HG03066 (cell line): ENCODE data around the gene KIAA0825.
A peak's percentile ranks its signal among the peaks of the same experiment; 100 is the strongest.

ENCODE experiments used
- ATAC-seq: cut with Tn5 transposase; IDR thresholded peaks from one replicate; pipeline ENCODE4 v1.9.1; 2021; ENCODE audit warnings: low read depth; ENCODE audit not compliant: unreplicated experiment

The KIAA0825 gene, protein sequence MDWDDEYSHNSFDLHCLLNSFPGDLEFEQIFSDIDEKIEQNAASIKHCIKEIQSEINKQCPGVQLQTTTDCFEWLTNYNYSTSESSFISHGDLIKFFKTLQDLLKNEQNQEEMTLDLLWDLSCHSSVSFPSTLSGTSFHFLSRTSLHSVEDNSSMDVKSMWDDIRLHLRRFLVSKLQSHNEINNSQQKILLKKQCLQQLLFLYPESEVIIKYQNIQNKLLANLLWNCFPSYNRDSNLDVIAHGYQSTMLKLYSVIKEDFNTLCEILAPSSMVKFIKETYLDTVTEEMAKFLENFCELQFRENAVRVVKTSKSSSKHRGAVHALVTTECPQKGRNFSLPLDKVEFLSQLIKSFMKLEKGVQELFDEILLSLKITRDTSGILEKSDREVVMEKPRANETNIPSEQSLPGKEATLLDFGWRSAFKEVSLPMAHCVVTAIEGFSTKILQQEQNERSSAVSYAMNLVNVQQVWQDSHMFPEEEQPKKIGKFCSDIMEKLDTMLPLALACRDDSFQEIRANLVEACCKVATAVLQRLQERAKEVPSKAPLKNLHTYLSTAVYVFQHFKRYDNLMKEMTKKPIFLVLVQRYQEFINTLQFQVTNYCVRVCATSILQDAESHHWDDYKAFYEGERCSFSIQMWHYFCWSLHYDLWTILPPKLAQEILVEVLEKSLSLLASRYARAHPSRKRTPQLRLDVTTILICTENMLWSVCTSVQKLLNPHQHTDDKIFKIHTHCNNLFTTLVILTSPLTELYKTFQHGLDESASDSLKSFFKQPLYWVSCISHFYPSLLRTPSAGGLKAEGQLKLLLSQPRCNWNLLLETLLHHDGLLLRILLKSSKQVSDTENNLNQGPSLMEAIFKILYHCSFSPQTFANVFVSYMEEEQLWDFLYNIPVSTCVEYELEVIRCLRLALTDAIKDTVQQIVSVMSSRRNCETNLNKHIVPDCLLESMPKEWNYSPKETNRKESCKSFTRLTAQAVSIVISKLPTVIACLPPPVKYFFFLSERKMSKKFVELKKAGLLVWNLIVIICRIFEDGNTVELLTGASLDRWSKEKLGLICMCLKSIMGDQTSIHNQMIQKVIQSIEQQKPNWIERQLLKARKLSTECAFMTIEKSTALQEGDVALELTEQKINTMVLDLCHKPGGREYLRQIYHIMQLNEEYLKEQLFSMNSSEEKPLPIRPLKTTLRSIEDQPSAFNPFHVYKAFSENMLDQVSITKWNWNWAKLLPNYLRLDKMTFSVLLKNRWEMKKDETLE (N-terminal part only)

DNA sequence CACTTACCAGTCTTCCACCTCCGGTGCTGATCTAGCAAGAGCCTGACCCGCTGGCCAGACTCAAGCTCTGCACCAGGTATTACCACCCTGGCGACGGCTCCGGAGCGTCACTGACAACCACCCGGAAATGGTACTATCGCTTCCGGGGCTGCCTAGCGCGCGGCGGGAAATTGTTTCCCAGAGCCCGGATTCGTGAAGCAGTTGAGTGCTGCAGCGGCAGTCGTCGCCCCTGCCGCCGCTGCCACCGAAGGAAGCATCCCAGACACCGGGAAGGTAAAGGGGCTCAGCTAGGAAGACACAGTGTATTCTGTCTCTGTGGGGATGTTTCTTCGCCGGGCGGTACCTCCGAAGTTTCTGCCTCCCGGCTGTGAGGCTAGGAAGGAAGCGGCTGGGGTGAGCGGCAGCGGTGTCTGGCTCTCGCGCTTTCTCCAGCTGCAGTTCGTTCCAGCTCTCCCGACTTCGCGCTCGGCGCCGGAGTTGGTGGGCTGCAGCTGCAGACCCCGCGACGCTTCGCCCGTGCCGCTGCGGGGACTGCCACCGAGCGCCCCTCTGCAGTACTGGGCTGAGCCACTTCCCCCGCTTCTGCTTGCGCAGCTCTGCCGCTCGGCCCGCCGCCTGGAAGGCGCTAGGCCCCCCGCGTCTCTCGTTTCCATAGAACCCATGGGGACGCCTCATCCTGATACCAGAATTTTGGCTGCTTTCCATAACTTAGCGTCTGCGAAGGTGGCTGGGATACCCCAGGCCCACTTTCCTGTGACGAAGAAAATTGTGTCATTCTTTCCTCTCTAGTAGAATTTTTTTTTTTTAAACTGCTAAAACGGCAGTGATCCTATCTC lies at the start of gene KIAA0825, which contains the start of gene SLF1:
Gene KIAA0825 (minus strand): TSS at position 112 of the 836 bp plus-strand sequence. CDS start 81,478 bp downstream, outside the sequence.
Gene SLF1 (plus strand): TSS at position 177 of the 836 bp plus-strand sequence. CDS start 10,142 bp downstream, outside the sequence.
- peak; percentile 94 for ATAC-seq

DNA sequence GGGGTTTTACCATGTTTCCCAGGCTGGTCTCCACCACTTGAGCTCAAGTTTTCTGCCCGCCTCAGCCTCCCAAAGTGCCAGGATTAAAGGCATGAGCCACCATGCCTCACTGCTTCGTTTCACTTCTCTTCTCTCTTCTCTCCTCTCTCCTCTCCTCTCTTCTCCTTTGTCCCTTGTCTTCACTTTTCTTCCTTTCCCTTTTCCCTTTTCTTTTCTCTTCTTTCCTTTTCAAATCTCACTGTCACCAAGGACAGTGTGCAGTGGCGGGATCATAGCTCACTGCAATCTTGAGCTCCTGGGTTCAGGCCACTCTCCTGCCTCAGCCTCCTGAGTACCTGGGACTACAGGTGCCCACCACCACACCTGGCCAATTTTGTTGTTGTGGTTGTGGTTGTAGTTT lies 49.5 kb upstream of the KIAA0825 start:
- ATAC-seq, result no peak

DNA sequence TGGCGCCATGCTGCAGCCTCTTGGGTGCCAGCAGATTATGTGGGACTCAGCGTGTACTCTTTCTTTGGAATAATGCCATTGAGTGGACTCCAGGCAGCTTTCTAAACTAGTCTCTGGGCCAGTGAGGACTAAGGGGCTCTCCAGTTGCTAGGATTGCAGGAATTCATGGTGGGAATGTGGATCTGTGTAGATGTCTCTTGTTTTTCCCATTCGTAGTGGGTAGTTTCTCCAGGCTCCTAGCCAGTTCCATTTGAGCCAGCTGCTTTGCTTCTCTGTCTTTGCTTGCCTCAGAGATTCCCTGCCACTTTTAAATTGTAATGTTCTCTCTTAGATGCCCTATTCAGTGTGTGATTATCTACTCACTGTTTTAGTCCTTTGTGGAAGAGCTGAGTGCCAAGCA lies 42.7 kb upstream of the KIAA0825 start:
- ATAC-seq, result no peak

DNA sequence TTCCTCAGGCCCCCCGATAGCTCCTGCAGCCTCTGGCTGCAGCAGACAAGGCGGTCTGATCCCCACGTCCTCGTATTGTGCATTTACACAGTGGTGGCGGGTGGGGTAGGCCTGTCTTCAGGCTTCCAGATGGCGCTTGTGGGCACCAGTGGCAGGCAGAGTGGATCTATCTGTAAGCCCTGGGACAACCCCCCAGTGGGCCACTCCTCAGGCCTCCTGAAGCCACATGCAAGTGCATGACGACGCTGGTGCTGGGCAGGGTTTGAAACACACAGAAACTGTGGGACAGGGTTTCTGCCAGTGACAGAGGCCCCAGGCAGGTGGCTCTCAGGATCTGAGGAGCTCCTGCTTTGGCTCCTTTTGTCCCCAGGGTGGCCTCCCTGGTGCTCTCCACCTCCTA lies 42.1 kb upstream of the KIAA0825 start:
- ATAC-seq, result no peak

DNA sequence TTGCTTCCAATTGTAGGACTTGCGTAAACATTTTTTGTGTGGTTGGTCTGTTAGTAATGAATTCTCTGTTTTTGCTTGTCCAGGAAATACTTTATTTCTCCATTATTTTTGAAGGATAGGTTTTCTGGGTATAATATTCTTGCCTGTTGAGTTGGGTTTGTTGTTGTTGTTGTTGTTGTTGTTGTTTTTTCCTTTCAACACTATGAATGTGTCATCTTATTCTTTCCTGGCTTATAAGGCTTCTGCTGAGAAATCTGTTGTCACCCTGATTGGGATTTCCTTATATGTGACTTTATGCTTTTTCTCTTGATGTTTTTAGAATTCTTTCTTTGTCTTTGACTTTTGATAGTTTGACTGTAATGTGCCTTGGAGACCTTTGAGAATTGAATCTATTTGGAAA lies 39.9 kb upstream of the KIAA0825 start:
- no peak for ATAC-seq

DNA sequence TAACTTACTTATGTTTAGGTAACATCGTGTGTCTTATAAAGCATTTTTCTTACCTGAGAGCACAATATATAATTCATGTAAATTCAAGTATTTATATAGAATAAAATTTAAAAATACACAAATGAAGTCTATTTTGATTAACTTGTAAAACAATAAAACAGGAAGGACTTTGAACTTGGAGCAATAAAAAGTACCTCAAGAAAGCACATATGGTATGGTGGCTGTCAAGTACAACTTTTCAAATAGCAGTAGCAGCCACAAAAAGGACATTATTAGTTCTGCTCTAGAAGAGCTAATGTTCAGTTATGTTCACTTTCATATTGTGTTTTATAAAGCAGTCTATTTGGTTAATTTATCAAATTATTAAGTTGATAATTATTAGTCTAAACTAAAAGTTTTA lies 31.5 kb upstream of the KIAA0825 start:
- ATAC-seq, result no peak

DNA sequence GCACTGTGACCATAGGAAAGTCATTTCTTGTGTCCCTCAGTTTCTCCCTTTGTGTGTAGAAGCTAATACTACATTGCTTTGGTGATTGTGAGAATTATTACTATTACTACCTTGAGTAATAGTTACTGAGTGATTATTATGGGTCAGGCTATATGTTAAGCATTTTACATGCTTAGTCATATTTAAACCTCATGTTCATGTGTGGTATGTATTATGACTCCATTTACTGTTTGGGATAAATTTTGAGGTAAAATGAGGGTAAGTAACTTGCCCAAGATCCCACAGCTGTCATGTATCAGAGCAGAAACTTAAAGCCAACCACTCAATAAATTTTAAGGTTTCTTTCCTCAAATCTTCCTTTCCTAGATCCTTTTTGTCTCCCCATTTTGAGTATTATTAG lies 28.4 kb upstream of the KIAA0825 start:
- ATAC-seq, result no peak

DNA sequence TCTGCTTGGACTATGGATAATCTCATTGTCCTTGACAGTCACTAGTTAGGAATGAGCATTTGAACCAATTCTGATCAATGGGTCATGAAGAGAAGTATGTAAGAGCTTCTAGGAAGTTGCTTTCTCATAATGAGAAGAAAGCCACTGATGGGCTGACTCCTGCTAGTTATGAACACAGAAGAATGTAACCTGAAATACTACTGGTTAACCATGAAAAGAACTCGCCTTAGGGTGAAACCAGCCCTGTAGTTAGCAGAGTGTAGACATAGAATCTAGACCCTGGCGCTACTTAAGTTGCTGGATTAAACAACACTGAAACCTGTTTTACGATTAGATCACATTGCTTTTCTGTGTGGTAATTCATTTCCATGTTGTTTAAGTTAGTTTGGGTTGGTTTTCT lies 26.6 kb upstream of the KIAA0825 start:
- ATAC-seq, result no peak

DNA sequence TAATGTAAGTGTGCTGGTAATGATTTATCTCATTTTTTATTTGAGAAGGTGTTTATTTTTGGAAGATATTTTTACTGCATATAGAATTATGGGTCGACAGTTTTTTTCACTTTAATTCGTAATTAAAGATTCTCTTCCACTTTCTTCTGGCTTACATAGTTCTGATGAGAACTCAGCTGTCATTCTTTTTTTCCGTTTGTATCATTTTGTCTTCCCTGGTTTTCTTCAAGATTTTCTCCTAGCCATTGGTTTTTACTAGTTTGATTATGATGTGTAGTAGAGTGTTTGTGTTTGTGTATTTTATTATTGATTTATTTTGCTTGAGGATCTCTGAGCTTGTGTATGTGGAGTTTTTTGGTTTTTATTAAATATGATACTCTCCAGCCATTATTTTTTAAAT lies 21.8 kb upstream of the KIAA0825 start:
- no peak for ATAC-seq

DNA sequence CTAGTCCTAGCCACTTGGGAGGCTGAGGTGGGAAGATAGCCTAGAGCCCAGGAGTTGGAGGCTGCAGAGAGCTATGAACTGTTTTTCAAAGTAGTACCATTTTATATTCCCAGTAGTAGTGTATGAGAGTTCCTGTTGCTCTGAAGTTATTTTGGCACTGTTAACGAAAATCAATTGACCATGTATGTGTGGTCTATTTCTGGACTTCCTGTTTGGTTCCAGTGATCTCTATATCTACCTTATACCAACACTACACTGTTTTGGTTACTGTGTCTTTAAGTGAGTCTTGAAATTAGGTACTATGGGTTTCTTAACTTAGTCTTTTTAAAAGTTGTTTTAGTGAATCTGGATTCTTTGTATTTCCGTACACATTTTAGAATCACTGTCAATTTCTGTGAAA lies 13.6 kb upstream of the KIAA0825 start:
- peak; percentile 98 for ATAC-seq

DNA sequence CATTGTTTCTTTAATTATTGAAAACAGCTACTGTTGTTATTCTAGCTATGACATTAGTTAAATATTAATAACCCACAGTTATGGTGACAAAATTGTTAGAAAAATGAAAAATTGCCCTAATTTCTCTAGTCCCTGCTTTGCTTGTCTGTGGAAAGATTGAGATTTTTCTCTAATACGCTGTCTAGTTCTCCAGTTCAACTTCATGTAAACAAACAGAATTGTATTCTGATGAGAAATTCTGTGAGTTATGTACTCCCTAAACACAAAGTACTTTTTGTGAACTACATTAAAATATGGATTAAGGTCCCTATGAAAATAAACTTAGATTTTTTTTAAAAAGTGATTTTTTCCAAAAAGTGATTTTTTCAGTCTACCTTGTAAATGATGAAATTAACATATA lies 8.8 kb upstream of the KIAA0825 start:
- no peak for ATAC-seq

DNA sequence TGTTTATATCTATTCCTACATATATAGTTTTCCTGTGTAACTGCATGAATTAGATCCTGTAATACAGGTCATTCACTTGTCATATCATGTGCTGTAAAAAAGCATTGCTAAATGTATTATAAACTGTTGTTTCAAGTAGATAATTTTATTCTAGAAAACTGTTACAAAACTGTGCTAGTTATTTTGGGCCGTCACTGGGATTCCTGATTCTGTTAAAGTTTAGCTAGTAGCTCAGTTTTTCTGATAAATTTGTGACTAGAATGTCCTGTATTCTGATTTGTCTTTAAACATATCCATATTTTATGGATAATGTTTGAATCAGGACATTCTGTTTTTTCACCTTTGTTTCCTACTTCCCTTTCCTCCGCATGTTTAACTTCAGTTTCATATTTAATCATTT lies 5.5 kb upstream of the KIAA0825 start:
- no peak for ATAC-seq

DNA sequence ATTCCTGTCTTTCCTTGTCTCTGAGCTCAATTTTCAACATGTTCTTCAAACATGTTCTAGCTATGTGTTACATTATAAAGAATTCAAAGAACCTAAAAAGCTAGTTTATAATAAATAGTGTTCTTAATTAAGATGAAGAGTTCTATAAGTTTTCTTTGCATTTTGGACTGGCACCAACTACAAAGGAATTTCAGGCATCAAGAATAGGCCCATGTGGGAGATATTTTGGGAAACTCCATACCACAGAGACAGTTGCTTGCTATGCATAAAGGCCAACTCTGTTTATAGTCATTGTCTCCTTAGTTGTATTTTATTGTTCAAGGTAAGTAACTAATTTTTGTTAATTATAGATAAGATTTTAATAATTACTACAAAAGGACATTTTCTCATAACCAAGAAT lies 4.6 kb upstream of the KIAA0825 start:
- no peak for ATAC-seq

DNA sequence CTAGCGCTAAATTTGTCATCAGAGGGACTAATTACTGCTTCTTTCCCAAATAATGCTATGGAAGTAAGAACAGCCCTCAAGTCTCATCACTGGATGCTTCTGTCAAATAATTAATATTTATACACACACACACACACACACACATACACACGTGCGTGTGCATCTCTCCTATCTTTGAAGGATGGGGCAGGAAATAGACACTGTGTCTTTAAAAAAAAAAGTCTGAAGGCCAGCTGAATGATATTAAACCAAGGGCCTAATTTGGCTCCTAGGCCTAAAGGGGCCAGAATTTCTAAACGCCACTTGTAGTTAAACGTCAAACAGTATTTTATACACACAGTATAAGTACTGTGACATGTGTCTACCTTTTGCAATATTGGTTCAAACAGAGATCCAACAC lies 3.4 kb upstream of the KIAA0825 start:
- no peak for ATAC-seq

DNA sequence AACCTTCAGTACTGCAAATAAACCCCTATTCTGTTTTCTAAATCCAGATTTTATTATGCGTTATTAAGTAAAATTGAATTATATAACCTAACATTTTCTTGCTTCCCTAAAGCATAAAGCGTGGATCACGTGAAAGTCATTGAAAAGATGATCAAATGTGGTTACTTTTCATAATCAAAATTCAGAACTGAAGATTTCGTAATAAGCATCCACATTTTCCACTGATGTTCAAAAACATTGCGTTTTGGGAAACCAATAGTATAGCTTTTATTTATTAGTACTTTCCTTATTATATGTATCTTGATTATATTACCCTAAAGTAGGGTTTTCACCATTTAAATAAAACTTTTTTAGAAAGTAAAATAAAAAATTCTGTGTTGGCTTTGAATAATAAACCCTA lies 1.9 kb upstream of the KIAA0825 start:
- ATAC-seq, result no peak

DNA sequence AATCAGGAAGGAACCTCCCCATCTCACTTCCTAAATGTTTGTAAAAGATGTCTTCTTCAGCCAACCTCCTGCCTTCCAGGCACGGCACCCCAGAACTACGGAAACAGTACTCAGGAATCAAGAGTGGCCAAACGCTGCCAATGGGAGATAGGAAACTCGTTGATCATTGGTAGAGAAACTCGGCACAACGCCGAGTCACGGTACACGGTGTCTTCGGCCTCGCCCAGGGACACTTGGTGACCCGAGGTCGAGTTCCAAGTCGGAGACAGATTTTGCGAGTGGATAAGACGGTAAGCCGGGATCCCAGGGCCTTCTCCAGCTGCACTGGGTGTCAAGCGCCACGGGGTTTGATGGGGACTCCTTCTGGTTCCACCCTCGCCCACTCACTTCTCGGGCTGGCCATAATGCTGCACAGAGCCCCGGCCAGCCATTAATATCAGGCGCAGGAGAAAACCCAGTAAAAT lies 343 bp downstream of the KIAA0825 start:
- peak; percentile 24 for ATAC-seq

DNA sequence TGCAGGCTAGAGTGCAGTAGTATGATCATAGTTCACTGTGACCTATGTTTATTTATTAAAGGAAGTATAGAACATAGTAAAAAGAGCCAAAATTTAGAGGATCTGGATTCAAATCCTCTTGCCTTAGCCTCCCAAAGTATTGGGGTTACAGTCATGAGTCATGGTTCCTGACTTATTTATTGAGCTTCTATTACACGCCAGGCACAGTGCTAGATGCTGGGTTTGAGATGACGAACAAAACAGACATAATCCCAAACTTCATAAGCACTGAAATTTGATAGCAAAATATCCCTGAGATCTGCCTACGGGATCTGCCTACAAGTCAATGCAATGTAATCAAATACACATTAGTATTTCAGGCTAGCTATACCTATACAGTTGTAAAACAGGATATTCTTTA lies 2.5 kb downstream of the KIAA0825 start:
- no peak for ATAC-seq

DNA sequence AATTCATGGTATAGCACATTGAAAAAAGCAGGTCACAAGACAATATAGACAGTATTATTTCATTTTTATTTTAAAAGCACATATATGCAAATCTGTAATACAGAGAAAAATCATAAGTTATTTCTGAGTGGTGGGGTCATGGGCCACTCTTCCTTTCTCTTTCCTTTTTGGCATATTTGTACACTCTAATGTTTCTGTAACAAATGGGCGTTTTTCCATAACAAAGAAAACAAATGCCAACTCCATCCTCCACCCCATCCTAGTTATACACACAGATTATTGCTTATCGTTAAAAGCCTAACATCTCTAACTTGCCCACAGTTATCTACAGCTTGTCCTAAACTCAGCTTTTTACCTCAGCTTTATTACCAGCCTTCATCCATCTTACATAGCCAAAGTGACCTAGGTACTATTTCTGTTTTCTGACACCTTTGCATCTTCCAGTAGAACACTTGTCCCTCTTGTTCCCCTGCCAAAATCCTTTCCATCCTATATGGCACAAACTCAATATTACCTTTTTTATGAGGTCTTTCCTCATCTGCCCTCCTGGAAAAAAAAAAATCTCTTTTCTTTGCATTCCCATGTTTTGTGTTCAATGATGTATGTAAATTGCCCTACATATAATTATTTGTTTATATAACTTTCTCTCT lies 4.1 kb downstream of the KIAA0825 start:
- no peak for ATAC-seq

DNA sequence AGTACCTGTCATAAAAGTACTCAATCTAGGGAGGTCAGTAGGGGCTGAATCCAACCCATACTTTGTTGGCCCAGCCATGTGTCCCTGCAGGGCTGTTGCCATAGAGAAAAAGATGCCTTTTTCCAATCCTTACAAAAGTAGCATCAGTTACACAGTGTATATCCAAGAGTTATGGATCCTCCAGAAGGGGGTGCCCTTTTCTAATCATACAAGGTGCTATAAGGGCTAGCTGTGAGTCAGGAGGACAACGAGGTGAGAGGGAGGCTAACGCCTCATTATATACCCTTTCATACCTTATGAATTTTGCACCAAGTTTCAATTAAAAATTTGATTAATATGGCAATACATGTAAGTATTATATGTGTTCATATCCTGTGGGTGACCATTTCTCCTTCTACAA lies 4.8 kb downstream of the KIAA0825 start:
- ATAC-seq, result no peak
